Stimulated activated CD8-positive, alpha-beta memory T cell treated with anti-CD3 and anti-CD28 coated beads, Interleukin-15, amount 100 ng/mL, for 1 hour (primary cell): ENCODE measurements around the gene UMPS.

ENCODE experiments used
- DNase-seq: peaks from one replicate; pipeline ENCODE4 v3.0.0-alpha.2; 2020; ENCODE audit warnings: low read depth

The UMPS gene

GRCh38 chr3:124730129-124730940 lies at the start of gene UMPS:
TSS of gene UMPS (plus strand) at chr3:124730452. CDS start at chr3:124730472, 20 bp downstream.
- DNase-seq, result peak; percentile 91

GRCh38 chr3:124680521-124680920 lies 49.7 kb upstream of the UMPS start:
- DNase-seq, result no peak

GRCh38 chr3:124682263-124682662 lies 48.0 kb upstream of the UMPS start:
- DNase-seq, result no peak

GRCh38 chr3:124684459-124684858 lies 45.8 kb upstream of the UMPS start:
- no peak for DNase-seq

- DNase-seq, result no peak
Measured at GRCh38 chr3:124685067-124685466, 45.2 kb upstream of the UMPS start.

- DNase-seq, result no peak
Measured at GRCh38 chr3:124685481-124685880, 44.8 kb upstream of the UMPS start.

- DNase-seq, result no peak
Measured at GRCh38 chr3:124686028-124686670, 44.1 kb upstream of the UMPS start.

- peak; percentile 53 for DNase-seq
Measured at GRCh38 chr3:124688581-124689454, 41.4 kb upstream of the UMPS start.

GRCh38 chr3:124691599-124691998 lies 38.7 kb upstream of the UMPS start:
- DNase-seq, result no peak

GRCh38 chr3:124694486-124694885 lies 35.8 kb upstream of the UMPS start:
- no peak for DNase-seq

GRCh38 chr3:124695369-124695768 lies 34.9 kb upstream of the UMPS start:
- DNase-seq, result no peak

- DNase-seq, result no peak
Measured at GRCh38 chr3:124696006-124696405, 34.2 kb upstream of the UMPS start.

GRCh38 chr3:124697302-124697701 lies 33.0 kb upstream of the UMPS start:
- DNase-seq, result no peak

- no peak for DNase-seq
Measured at GRCh38 chr3:124698030-124698770, 32.1 kb upstream of the UMPS start.

- no peak for DNase-seq
Measured at GRCh38 chr3:124699051-124699450, 31.2 kb upstream of the UMPS start.

- DNase-seq, result no peak
Measured at GRCh38 chr3:124699686-124700396, 30.4 kb upstream of the UMPS start.

GRCh38 chr3:124700880-124701684 lies 29.2 kb upstream of the UMPS start:
- no peak for DNase-seq

- DNase-seq, result no peak
Measured at GRCh38 chr3:124701687-124702086, 28.6 kb upstream of the UMPS start.

- no peak for DNase-seq
Measured at GRCh38 chr3:124702950-124703349, 27.3 kb upstream of the UMPS start.

- no peak for DNase-seq
Measured at GRCh38 chr3:124705552-124705951, 24.7 kb upstream of the UMPS start.
